Measurements from ENCODE around the gene DYNC1I2.

DYNC1I2 gene

GRCh38 chr2:171719660-171720059 is 32.4 kb downstream of the DYNC1I2 start:
- H3K4me1 ChIP-seq (ENCODE audit: insufficient read depth, low read length): no peaks in the 10 kb centered on the region
- H3K9ac ChIP-seq (ENCODE audit: low read length): no peak overlapping the region
- no peak overlapping the region for H3K27ac ChIP-seq (ENCODE audit: low read depth, low read length)
- no peak overlapping the region for H3K4me3 ChIP-seq (ENCODE audit: low read depth in 1 of 2, low read length in 2 of 2)
- no peaks in the 10 kb centered on the region for H3K9me3 ChIP-seq (ENCODE audit: low read length)
- peaks cover 18% of the 10 kb centered on the region for H3K36me3 ChIP-seq (ENCODE audit: insufficient read depth, low read length)
- H3K27me3 ChIP-seq (ENCODE audit: control insufficient read depth in 1 of 2, insufficient read depth in 2 of 2, low read length in 2 of 2): no peaks in the 10 kb centered on the region

GRCh38 chr2:171723716-171724683 is 36.7 kb downstream of the DYNC1I2 start:
- Histone ChIP-seq H3K36me3 (ENCODE audit: insufficient read depth, low read length) (peaks cover 24% of the 10 kb centered on the region), H3K27me3 (ENCODE audit: control insufficient read depth in 1 of 2, insufficient read depth in 2 of 2, low read length in 2 of 2) (no peaks in the 10 kb centered on the region), H3K9ac (ENCODE audit: low read length) (no peak overlapping the region), H3K27ac (ENCODE audit: low read depth, low read length) (no peak overlapping the region), H3K9me3 (ENCODE audit: low read length) (no peaks in the 10 kb centered on the region), H3K4me1 (ENCODE audit: insufficient read depth, low read length) (no peaks in the 10 kb centered on the region), H3K4me3 (ENCODE audit: low read depth in 1 of 2, low read length in 2 of 2) (no peak overlapping the region)

- Histone ChIP-seq H3K27me3 (ENCODE audit: control insufficient read depth in 1 of 2, insufficient read depth in 2 of 2, low read length in 2 of 2) (no peaks in the 10 kb centered on the region), H3K27ac (ENCODE audit: low read depth, low read length) (no peak overlapping the region), H3K4me1 (ENCODE audit: insufficient read depth, low read length) (no peaks in the 10 kb centered on the region), H3K4me3 (ENCODE audit: low read depth in 1 of 2, low read length in 2 of 2) (no peak overlapping the region), H3K9me3 (ENCODE audit: low read length) (no peaks in the 10 kb centered on the region), H3K36me3 (ENCODE audit: insufficient read depth, low read length) (peaks cover 29% of the 10 kb centered on the region), H3K9ac (ENCODE audit: low read length) (no peak overlapping the region)
These were observed 39.7 kb downstream of the DYNC1I2 start for GRCh38 chr2:171726847-171727450.

GRCh38 chr2:171728989-171729951 is 42.0 kb downstream of the DYNC1I2 start:
- Histone ChIP-seq H3K9me3 (ENCODE audit: low read length) (no peaks in the 10 kb centered on the region), H3K27ac (ENCODE audit: low read depth, low read length) (no peak overlapping the region), H3K4me3 (ENCODE audit: low read depth in 1 of 2, low read length in 2 of 2) (no peak overlapping the region), H3K36me3 (ENCODE audit: insufficient read depth, low read length) (peaks cover 35% of the 10 kb centered on the region), H3K27me3 (ENCODE audit: control insufficient read depth in 1 of 2, insufficient read depth in 2 of 2, low read length in 2 of 2) (no peaks in the 10 kb centered on the region), H3K9ac (ENCODE audit: low read length) (no peak overlapping the region), H3K4me1 (ENCODE audit: insufficient read depth, low read length) (no peaks in the 10 kb centered on the region)

- H3K36me3 ChIP-seq (ENCODE audit: insufficient read depth, low read length): peaks cover 35% of the 10 kb centered on the region
- no peaks in the 10 kb centered on the region for H3K9me3 ChIP-seq (ENCODE audit: low read length)
- no peaks in the 10 kb centered on the region for H3K27me3 ChIP-seq (ENCODE audit: control insufficient read depth in 1 of 2, insufficient read depth in 2 of 2, low read length in 2 of 2)
- no peak overlapping the region for H3K27ac ChIP-seq (ENCODE audit: low read depth, low read length)
- no peak overlapping the region for H3K4me3 ChIP-seq (ENCODE audit: low read depth in 1 of 2, low read length in 2 of 2)
- no peak overlapping the region for H3K9ac ChIP-seq (ENCODE audit: low read length)
- no peaks in the 10 kb centered on the region for H3K4me1 ChIP-seq (ENCODE audit: insufficient read depth, low read length)
These were observed 42.7 kb downstream of the DYNC1I2 start for GRCh38 chr2:171729952-171730317.

GRCh38 chr2:171735991-171736710 is 48.9 kb downstream of the DYNC1I2 start:
- Histone ChIP-seq H3K27me3 (ENCODE audit: control insufficient read depth in 1 of 2, insufficient read depth in 2 of 2, low read length in 2 of 2) (no peaks in the 10 kb centered on the region), H3K9me3 (ENCODE audit: low read length) (no peaks in the 10 kb centered on the region), H3K9ac (ENCODE audit: low read length) (no peak overlapping the region), H3K36me3 (ENCODE audit: insufficient read depth, low read length) (peaks cover 38% of the 10 kb centered on the region), H3K27ac (ENCODE audit: low read depth, low read length) (no peak overlapping the region), H3K4me3 (ENCODE audit: low read depth in 1 of 2, low read length in 2 of 2) (no peak overlapping the region), H3K4me1 (ENCODE audit: insufficient read depth, low read length) (no peaks in the 10 kb centered on the region)

GRCh38 chr2:171741189-171741588 is 53.9 kb downstream of the DYNC1I2 start:
- H3K4me1 ChIP-seq (ENCODE audit: insufficient read depth, low read length): no peaks in the 10 kb centered on the region
- no peak overlapping the region for H3K27ac ChIP-seq (ENCODE audit: low read depth, low read length)
- H3K36me3 ChIP-seq (ENCODE audit: insufficient read depth, low read length): peaks cover 36% of the 10 kb centered on the region
- H3K9me3 ChIP-seq (ENCODE audit: low read length): no peaks in the 10 kb centered on the region
- no peak overlapping the region for H3K4me3 ChIP-seq (ENCODE audit: low read depth in 1 of 2, low read length in 2 of 2)
- no peak overlapping the region for H3K9ac ChIP-seq (ENCODE audit: low read length)
- H3K27me3 ChIP-seq (ENCODE audit: control insufficient read depth in 1 of 2, insufficient read depth in 2 of 2, low read length in 2 of 2): no peaks in the 10 kb centered on the region

GRCh38 chr2:171742760-171743159 is 55.5 kb downstream of the DYNC1I2 start:
- Histone ChIP-seq H3K36me3 (ENCODE audit: insufficient read depth, low read length) (peaks cover 37% of the 10 kb centered on the region), H3K27me3 (ENCODE audit: control insufficient read depth in 1 of 2, insufficient read depth in 2 of 2, low read length in 2 of 2) (no peaks in the 10 kb centered on the region), H3K4me3 (ENCODE audit: low read depth in 1 of 2, low read length in 2 of 2) (no peak overlapping the region), H3K9ac (ENCODE audit: low read length) (no peak overlapping the region), H3K27ac (ENCODE audit: low read depth, low read length) (no peak overlapping the region), H3K4me1 (ENCODE audit: insufficient read depth, low read length) (no peaks in the 10 kb centered on the region), H3K9me3 (ENCODE audit: low read length) (no peaks in the 10 kb centered on the region)

- no peaks in the 10 kb centered on the region for H3K27me3 ChIP-seq (ENCODE audit: control insufficient read depth in 1 of 2, insufficient read depth in 2 of 2, low read length in 2 of 2)
- H3K9me3 ChIP-seq (ENCODE audit: low read length): no peaks in the 10 kb centered on the region
- H3K4me1 ChIP-seq (ENCODE audit: insufficient read depth, low read length): no peaks in the 10 kb centered on the region
- peaks cover 40% of the 10 kb centered on the region for H3K36me3 ChIP-seq (ENCODE audit: insufficient read depth, low read length)
- H3K27ac ChIP-seq (ENCODE audit: low read depth, low read length): no peak overlapping the region
- no peak overlapping the region for H3K9ac ChIP-seq (ENCODE audit: low read length)
- no peak overlapping the region for H3K4me3 ChIP-seq (ENCODE audit: low read depth in 1 of 2, low read length in 2 of 2)
These were observed 57.9 kb downstream of the DYNC1I2 start for GRCh38 chr2:171745141-171745540.

- Histone ChIP-seq H3K4me1 (ENCODE audit: insufficient read depth, low read length) (no peaks in the 10 kb centered on the region), H3K27me3 (ENCODE audit: control insufficient read depth in 1 of 2, insufficient read depth in 2 of 2, low read length in 2 of 2) (no peaks in the 10 kb centered on the region), H3K9me3 (ENCODE audit: low read length) (no peaks in the 10 kb centered on the region), H3K9ac (ENCODE audit: low read length) (no peak overlapping the region), H3K4me3 (ENCODE audit: low read depth in 1 of 2, low read length in 2 of 2) (no peak overlapping the region), H3K36me3 (ENCODE audit: insufficient read depth, low read length) (peaks cover 42% of the 10 kb centered on the region), H3K27ac (ENCODE audit: low read depth, low read length) (no peak overlapping the region)
These were observed 58.5 kb downstream of the DYNC1I2 start for GRCh38 chr2:171745806-171746205.
